Measurements from ENCODE around the gene KAT6B.

Gene KAT6B

DNA sequence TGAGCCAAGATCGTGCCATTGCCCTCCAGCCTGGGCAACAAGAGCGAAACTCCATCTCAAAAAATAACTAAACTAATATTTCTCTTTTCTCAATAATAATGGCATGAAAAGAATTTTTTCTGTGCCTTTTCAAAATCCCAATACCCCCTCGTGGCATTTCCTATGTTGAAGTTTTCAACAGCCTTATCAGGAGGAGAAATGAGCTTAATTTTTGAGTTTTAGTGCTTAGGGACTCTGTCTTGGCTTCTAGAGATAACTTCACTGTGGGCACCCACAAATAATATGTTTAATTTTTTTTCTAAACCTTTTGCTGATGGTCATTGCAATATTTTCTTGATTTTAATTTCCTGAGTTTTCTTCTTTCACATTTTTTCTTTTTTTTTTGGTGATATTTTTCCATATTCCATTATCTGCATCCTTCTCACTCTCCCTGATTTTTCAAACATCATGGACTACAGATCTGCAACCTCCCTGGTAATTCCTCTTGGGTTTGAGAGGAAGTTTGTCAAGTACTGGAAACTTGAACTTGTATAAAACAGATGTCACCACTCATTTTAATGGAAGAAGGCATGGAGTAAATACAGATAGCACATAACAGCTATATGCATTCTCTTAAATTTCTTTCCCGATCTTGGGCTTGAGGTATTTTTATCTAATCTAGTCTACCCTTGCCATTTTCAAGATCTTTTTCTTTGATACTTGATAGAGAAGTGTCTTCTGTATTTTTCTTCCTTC, 84.0 kb downstream of the KAT6B start:
- no peak overlapping the region for H3K4me3 ChIP-seq (ENCODE audit: low read length)
- DNase-seq (ENCODE audit: low read depth), result no peak
- TF ChIP-seq, protein P1, sequence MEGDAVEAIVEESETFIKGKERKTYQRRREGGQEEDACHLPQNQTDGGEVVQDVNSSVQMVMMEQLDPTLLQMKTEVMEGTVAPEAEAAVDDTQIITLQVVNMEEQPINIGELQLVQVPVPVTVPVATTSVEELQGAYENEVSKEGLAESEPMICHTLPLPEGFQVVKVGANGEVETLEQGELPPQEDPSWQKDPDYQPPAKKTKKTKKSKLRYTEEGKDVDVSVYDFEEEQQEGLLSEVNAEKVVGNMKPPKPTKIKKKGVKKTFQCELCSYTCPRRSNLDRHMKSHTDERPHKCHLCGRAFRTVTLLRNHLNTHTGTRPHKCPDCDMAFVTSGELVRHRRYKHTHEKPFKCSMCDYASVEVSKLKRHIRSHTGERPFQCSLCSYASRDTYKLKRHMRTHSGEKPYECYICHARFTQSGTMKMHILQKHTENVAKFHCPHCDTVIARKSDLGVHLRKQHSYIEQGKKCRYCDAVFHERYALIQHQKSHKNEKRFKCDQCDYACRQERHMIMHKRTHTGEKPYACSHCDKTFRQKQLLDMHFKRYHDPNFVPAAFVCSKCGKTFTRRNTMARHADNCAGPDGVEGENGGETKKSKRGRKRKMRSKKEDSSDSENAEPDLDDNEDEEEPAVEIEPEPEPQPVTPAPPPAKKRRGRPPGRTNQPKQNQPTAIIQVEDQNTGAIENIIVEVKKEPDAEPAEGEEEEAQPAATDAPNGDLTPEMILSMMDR (conservative IDR thresholded peaks at IDR 0.05; ENCODE audit: low read length), result no peak

DNA sequence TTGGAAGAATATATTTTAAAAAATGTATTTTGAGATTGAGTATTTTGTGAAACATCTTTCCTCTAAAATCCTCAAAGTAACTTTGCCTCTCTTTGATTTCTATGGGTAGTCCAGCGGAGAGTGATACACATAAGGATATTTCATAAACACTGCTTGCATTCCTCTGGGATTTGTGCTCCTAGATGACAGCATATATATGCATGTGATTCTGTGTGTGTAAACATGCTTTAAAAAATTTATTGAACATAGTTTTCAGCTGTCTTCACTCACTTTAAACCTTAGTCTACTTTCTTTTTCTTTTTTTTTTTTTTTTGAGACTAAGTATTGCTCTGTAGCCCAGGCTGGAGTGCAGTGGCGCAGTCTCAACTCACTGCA, 84.6 kb downstream of the KAT6B start:
- TF ChIP-seq, protein P1 (conservative IDR thresholded peaks at IDR 0.05; ENCODE audit: low read length), result no peak
- DNase-seq (ENCODE audit: low read depth), result no peak
- H3K4me3 ChIP-seq (ENCODE audit: low read length), result no peak overlapping the region

DNA sequence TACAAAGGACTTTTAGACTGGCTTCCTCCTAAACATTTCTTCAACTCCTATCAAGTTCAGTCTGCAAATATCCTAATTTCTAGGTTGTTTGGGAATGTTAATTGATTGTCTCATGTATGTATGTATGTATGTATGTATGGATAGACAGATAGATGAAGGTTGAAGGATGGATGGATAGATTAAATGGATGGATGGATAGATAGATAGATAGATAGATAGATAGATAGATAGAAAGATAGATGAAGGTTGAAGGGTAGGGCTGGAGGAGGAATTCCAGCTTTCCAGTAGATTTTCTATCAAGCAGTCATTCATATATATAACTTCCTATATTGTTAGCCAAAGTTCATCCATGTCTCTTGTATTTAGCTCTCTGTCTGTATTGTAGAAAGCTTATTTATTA, 85.8 kb downstream of the KAT6B start:
- TF ChIP-seq, protein P1 (conservative IDR thresholded peaks at IDR 0.05; ENCODE audit: low read length), result no peak
- no peak for DNase-seq (ENCODE audit: low read depth)
- no peak overlapping the region for H3K4me3 ChIP-seq (ENCODE audit: low read length)

DNA sequence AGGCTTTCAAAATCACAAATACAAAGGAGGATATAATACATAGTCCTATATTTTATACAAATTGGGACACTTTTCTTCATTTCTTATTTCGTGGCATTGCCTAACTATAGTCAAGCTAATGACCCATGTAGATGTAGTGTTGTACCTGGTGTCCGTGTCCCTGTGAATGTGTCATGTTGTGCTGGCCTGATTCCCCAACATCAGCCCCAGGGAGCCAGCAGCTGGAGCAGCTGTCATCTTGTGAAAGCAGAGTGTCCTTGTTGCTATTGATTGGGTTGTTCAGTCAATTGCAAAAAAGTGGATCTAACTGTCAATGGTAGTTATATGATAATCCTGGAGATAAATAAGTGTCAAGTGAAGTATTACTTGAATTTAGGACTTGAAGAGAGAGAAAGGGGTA, 86.3 kb downstream of the KAT6B start:
- no peak for DNase-seq (ENCODE audit: low read depth)
- TF ChIP-seq, protein P1 (conservative IDR thresholded peaks at IDR 0.05; ENCODE audit: low read length), result no peak
- no peak overlapping the region for H3K4me3 ChIP-seq (ENCODE audit: low read length)

DNA sequence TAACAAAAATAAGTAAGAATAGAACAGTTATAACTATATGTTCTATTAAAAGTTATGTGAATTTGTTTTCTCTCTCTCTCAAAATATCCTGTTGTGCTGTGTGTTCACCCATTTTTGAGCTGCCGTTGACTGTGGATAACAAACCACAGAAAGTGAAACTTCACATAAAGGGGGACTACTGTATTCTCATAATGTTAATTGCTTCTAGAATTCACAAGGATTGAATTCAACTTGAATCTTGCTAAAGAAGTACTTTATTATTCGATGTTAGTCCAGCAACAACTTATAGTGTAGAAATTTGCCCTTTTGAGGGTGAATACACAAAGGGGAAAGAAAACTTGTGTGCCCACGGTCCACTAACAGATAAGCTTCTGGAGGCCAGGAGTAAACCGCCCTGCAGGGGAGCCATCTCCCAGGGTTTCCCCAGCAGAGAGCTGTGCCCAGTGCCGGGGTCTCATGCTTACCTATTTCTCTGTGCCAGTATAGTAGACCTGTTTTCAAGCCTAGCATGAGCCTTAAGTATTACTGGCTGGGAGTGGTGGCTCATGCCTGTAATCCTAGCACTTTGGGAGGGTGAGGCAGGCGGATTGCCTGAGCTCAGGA, 87.1 kb downstream of the KAT6B start:
- TF ChIP-seq, protein P1 (conservative IDR thresholded peaks at IDR 0.05; ENCODE audit: low read length), result no peak
- DNase-seq (ENCODE audit: low read depth), result no peak
- no peak overlapping the region for H3K4me3 ChIP-seq (ENCODE audit: low read length)

DNA sequence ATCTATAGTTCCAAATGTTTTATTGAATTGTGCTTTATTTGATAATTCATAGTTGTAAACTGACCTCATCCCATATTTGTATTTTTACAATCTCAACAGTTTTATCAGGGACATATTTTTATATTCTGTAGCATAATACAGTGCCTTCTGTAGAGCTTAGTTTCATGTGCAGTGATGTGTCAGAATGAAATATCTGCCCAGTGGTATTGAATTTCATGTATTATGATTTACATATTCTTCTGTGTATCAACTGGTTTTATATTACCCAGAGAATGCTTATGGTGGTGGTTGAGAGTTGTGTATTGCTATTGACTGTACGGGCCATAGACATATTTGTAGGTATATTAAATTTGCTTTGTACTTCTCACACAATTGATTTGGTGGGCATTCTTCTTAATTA, 89.9 kb downstream of the KAT6B start:
- TF ChIP-seq, protein P1 (conservative IDR thresholded peaks at IDR 0.05; ENCODE audit: low read length), result no peak
- DNase-seq (ENCODE audit: low read depth), result no peak
- H3K4me3 ChIP-seq (ENCODE audit: low read length), result no peak overlapping the region

DNA sequence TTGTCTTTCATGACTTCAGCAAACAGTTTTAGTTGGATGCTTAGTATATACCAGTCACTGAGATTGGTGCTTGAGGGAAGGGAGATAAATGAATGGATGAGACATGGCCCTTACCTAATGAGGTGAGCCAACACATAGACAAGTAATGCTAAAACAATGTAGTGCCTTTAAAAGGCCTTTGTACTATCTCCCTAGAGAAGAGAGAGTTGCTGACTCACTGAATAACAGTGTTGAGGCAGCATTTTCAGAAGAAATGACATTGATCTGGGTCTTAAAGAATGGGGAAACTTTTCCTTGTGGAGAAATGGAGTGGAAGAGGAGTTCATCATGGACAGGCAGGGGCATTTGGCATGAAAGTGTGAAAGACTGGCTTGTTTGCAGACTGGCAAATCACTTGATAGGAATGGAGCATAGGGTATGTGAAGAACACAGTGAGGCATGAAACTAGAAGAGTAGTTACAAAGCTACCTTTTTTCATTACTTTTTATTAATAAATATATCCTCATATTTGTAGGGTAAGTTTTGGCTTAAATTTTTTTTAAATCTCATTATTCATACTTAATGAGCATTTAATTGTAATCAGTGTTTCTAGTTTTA, 91.2 kb downstream of the KAT6B start:
- DNase-seq (ENCODE audit: low read depth), result peak; percentile 70
- no peak overlapping the region for H3K4me3 ChIP-seq (ENCODE audit: low read length)
- TF ChIP-seq, protein P1 (conservative IDR thresholded peaks at IDR 0.05; ENCODE audit: low read length), result no peak

All from AG10803 (cell line).